Parietal lobe (tissue), 1 donor: ENCODE measurements around the gene PRPS2. TPM values are rescaled to one million over a fixed set of nuclear protein-coding genes. Genes with fewer than 3 reads are reported as not detected.

Experiments
- total RNA-seq: library from RNA; depleted of rRNA; stranded (reverse); fragments of >200 nt; gene quantifications from one replicate; pipeline ENCODE4 v1.2.3, GENCODE V29; 2014

The PRPS2 gene
- total RNA-seq: 48.5 TPM

GRCh38 chrX:12791257-12792228 is at the start of gene PRPS2:
PRPS2 (plus strand) TSS chrX:12791412; CDS start chrX:12791498, 86 bp downstream.

GRCh38 chrX:12866451-12867377 is 75.5 kb downstream of the PRPS2 start, which contains the start of gene TLR7:
TLR7 (plus strand) TSS chrX:12867072; CDS start chrX:12867579, 507 bp downstream.

Other genes starting within 250 kb of the PRPS2 start
- 0.94 TPM for gene TLR7, start 75.7 kb downstream of the PRPS2 start, total RNA-seq
- 0.31 TPM for gene TLR8, start 115.2 kb downstream of the PRPS2 start, total RNA-seq
- gene TMSB4X, start 183.7 kb downstream of the PRPS2 start, total RNA-seq: 3,417 TPM